ENCODE data around the gene SYNJ2. TPM values are rescaled to one million over a fixed set of nuclear protein-coding genes. Genes with fewer than 3 reads are reported as not detected.

Gene SYNJ2
- total RNA-seq, 3 donors from 2014 or later = 22.9 to 27.8 (median 24.2) TPM

DNA sequence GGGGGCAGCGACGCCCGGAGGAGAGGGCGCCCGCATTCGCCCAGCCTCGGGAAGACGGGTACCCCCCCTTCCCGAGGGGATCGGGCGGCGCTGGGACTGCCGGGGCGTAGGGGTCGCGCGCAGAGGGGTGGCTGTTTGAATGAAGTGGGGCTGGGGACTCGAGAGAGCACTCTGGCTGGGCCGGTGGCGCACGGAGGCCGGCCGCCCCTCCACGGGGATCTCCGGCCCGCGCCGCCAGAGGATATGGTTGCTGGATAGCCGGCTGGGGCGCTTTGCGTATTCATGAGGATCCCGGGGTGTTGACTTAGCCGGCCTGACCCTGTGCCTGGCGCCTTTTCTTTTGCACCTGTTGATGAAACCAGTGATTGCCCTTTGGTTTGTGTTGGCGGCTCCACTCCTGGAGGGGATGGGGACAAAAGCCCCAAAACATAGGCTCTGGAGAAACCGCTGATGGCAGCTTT, 469 bp downstream of the SYNJ2 start:
- no peak for DNase-seq
- H3K27me3 Mint-ChIP-seq (ENCODE audit: low read depth) = peaks cover 2% of the 10 kb centered on the region
- ATAC-seq = peak; percentile 30 to 31
- H3K9me3 Mint-ChIP-seq = no peaks in the 10 kb centered on the region
- H3K4me3 Mint-ChIP-seq = peak overlapping the region; percentile 90
- H3K4me1 Mint-ChIP-seq (ENCODE audit: low read depth) = peaks cover 43% of the 10 kb centered on the region
- H3K36me3 Mint-ChIP-seq (ENCODE audit: insufficient read depth) = no peaks in the 10 kb centered on the region

GRCh38 chr6:157982563-157983405, 1.1 kb downstream of the SYNJ2 start:
- H3K27me3 Mint-ChIP-seq (ENCODE audit: low read depth) = no peaks in the 10 kb centered on the region
- no peaks in the 10 kb centered on the region for H3K36me3 Mint-ChIP-seq (ENCODE audit: insufficient read depth)
- ATAC-seq = no peak
- H3K9me3 Mint-ChIP-seq = no peaks in the 10 kb centered on the region
- DNase-seq = no peak
- peaks cover 45% of the 10 kb centered on the region for H3K4me1 Mint-ChIP-seq (ENCODE audit: low read depth)
- peak overlapping the region; percentile 90 for H3K4me3 Mint-ChIP-seq

GRCh38 chr6:157983406-157984119, 1.9 kb downstream of the SYNJ2 start:
- ATAC-seq (no peak), DNase-seq (no peak)
- Mint-ChIP-seq H3K36me3 (ENCODE audit: insufficient read depth) (no peaks in the 10 kb centered on the region), H3K27me3 (ENCODE audit: low read depth) (no peaks in the 10 kb centered on the region), H3K4me3 (peak overlapping the region; percentile 90), H3K9me3 (no peaks in the 10 kb centered on the region), H3K4me1 (ENCODE audit: low read depth) (peaks cover 49% of the 10 kb centered on the region)

GRCh38 chr6:157984128-157984527, 2.5 kb downstream of the SYNJ2 start:
- H3K27me3 Mint-ChIP-seq (ENCODE audit: low read depth) = no peaks in the 10 kb centered on the region
- no peaks in the 10 kb centered on the region for H3K9me3 Mint-ChIP-seq
- DNase-seq (no peak), ATAC-seq (no peak)
- peaks cover 54% of the 10 kb centered on the region for H3K4me1 Mint-ChIP-seq (ENCODE audit: low read depth)
- peak overlapping the region; percentile 42 for H3K4me3 Mint-ChIP-seq
- H3K36me3 Mint-ChIP-seq (ENCODE audit: insufficient read depth) = no peaks in the 10 kb centered on the region

DNA sequence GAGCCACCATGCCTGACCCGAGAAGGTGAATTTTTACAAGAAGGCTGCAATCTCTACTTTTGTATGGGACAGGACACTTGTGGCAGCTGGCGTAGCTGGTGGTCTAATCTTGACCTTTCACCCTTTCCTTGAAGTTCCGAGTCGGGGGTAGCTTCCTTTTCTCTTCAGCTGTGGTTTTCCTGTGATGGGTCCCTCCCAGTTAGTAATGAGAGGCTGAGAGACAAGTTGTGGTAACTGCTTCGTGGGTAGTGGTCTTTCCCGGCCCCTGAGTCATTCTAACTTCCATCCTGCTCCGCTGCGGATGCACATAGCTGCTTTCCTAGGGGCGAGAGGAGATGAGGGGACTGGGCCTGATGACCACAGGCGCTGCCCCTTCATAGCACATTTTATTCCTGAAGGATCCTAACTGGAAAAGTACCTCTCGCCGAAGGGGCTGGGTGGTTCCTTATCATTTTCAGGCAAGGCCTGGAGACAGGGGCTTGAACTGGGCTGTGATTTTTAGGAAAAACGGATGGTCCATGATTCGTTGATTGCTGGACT, 3.1 kb downstream of the SYNJ2 start:
- Mint-ChIP-seq H3K27me3 (ENCODE audit: low read depth) (no peaks in the 10 kb centered on the region), H3K36me3 (ENCODE audit: insufficient read depth) (no peaks in the 10 kb centered on the region)

DNA sequence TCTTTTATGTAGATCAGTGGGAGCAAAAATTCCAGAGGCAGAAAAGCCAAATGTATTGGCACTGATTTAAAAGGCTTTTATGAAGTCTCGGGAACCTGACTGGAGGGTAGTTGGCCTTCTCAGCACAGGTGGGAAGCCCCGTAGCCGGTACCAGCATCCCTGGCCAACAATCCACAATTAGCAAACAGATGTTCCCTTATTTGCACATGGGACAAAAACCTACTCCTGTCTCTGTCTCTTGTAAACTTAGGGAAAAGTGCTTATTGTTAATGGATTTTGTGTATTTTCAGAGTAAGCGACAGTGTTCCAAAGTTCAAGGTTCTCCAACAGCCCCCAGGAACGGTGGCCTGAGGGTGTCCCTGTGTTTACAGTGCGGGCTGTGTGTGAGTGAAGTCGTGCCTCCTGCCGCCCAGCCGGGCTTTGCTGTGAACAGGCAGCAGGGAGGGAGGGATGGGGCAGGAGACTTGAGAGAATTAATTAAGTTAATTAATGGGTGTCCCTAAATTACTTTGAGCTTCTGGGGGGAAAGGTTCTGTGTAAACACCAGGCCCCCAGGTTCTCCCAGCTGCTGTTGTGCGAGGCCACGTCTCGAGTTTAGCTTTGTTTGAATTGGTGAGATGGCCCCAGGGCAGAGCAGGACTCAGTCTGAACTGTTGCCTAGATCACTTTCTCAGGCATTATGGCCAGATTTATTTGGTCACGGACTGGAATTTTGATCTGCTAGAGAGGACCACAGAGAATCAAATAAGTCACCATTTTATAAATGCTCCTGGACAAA, 3.9 kb downstream of the SYNJ2 start:
- ATAC-seq (no peak), DNase-seq (no peak)
- H3K27me3 Mint-ChIP-seq (ENCODE audit: low read depth) = no peaks in the 10 kb centered on the region
- no peaks in the 10 kb centered on the region for H3K36me3 Mint-ChIP-seq (ENCODE audit: insufficient read depth)
- H3K4me3 Mint-ChIP-seq = no peak overlapping the region
- no peaks in the 10 kb centered on the region for H3K9me3 Mint-ChIP-seq
- peaks cover 57% of the 10 kb centered on the region for H3K4me1 Mint-ChIP-seq (ENCODE audit: low read depth)

More for the DNA sequence above, 3.1 kb downstream of the SYNJ2 start:
- H3K9me3 Mint-ChIP-seq = no peaks in the 10 kb centered on the region
- H3K4me1 Mint-ChIP-seq (ENCODE audit: low read depth) = peaks cover 55% of the 10 kb centered on the region
- H3K4me3 Mint-ChIP-seq = peak overlapping the region; percentile 42
- DNase-seq (no peak), ATAC-seq (no peak)

- Mint-ChIP-seq H3K9me3 (no peaks in the 10 kb centered on the region), H3K4me1 (ENCODE audit: low read depth) (peaks cover 61% of the 10 kb centered on the region), H3K27me3 (ENCODE audit: low read depth) (no peaks in the 10 kb centered on the region), H3K4me3 (no peak overlapping the region), H3K36me3 (ENCODE audit: insufficient read depth) (no peaks in the 10 kb centered on the region)
- ATAC-seq (no peak), DNase-seq (no peak)
These were observed 6.4 kb downstream of the SYNJ2 start for GRCh38 chr6:157987788-157988699.

GRCh38 chr6:157988700-157989063, 7.0 kb downstream of the SYNJ2 start:
- Mint-ChIP-seq H3K4me3 (no peak overlapping the region), H3K36me3 (ENCODE audit: insufficient read depth) (no peaks in the 10 kb centered on the region), H3K27me3 (ENCODE audit: low read depth) (no peaks in the 10 kb centered on the region), H3K9me3 (no peaks in the 10 kb centered on the region), H3K4me1 (ENCODE audit: low read depth) (peaks cover 61% of the 10 kb centered on the region)
- no peak for DNase-seq
- no peak for ATAC-seq

GRCh38 chr6:157989541-157990289, 8.1 kb downstream of the SYNJ2 start:
- DNase-seq = no peak
- no peaks in the 10 kb centered on the region for H3K9me3 Mint-ChIP-seq
- peak; percentile 44 for ATAC-seq
- H3K4me1 Mint-ChIP-seq (ENCODE audit: low read depth) = peaks cover 61% of the 10 kb centered on the region
- peak overlapping the region; percentile 72 for H3K4me3 Mint-ChIP-seq
- no peaks in the 10 kb centered on the region for H3K27me3 Mint-ChIP-seq (ENCODE audit: low read depth)
- H3K36me3 Mint-ChIP-seq (ENCODE audit: insufficient read depth) = no peaks in the 10 kb centered on the region

- peaks cover 55% of the 10 kb centered on the region for H3K4me1 Mint-ChIP-seq (ENCODE audit: low read depth)
- peak; percentile 61 to 69 for ATAC-seq
- no peaks in the 10 kb centered on the region for H3K9me3 Mint-ChIP-seq
These were observed 8.8 kb downstream of the SYNJ2 start for GRCh38 chr6:157990321-157991066.

GRCh38 chr6:157991067-157991432, 9.4 kb downstream of the SYNJ2 start:
- H3K36me3 Mint-ChIP-seq (ENCODE audit: insufficient read depth) = peaks cover under 1% of the 10 kb centered on the region
- H3K27me3 Mint-ChIP-seq (ENCODE audit: low read depth) = no peaks in the 10 kb centered on the region
- H3K4me1 Mint-ChIP-seq (ENCODE audit: low read depth) = peaks cover 55% of the 10 kb centered on the region
- no peak for ATAC-seq
- no peak overlapping the region for H3K4me3 Mint-ChIP-seq
- H3K9me3 Mint-ChIP-seq = no peaks in the 10 kb centered on the region
- DNase-seq = no peak

More at GRCh38 chr6:157990321-157991066, 8.8 kb downstream of the SYNJ2 start:
- DNase-seq = peak; percentile 40
- Mint-ChIP-seq H3K27me3 (ENCODE audit: low read depth) (no peaks in the 10 kb centered on the region), H3K4me3 (peak overlapping the region; percentile 72), H3K36me3 (ENCODE audit: insufficient read depth) (no peaks in the 10 kb centered on the region)

DNA sequence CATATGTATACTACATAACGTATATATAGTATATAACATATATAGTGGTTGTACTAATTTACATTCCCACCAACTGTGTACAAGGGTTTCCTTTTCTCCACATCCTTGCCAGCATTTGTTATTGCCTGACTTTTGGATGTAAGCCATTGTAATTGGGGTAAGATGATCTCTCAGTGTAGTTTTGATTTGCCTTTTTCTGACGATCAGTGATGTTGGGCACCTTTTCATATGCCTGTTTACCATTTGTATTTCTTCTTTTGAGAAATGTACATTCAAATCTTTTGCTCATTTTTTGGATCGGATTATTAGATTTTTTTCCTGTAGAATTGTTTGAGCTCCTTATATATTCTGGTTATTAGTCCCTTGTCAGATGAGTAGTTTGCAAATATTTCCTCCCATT, 11.4 kb downstream of the SYNJ2 start:
- Mint-ChIP-seq H3K27me3 (ENCODE audit: low read depth) (no peaks in the 10 kb centered on the region), H3K36me3 (ENCODE audit: insufficient read depth) (peaks cover 5% of the 10 kb centered on the region), H3K4me1 (ENCODE audit: low read depth) (peaks cover 60% of the 10 kb centered on the region), H3K4me3 (no peak overlapping the region), H3K9me3 (no peaks in the 10 kb centered on the region)
- no peak for ATAC-seq
- no peak for DNase-seq

All from activated T-cell treated with anti-CD3 and anti-CD28 coated beads, Interleukin-2, amount 50 U/mL, for 4 hours (primary cell).